Neural cell (in vitro differentiated cells): ENCODE results near the gene RHOBTB1.

Source experiments
- CTCF ChIP-seq: fragments of 450-650 bp; IDR thresholded peaks from 2 replicates; pipeline ENCODE4 v1.5.1; 2014; ENCODE audit warnings: antibody characterized with exemption, mild to moderate bottlenecking, moderate library complexity; ENCODE audit not compliant: poor library complexity, severe bottlenecking
- EP300 ChIP-seq: fragments of 450-650 bp; conservative IDR thresholded peaks from 2 replicates; pipeline ENCODE4 v1.6.1; 2014; ENCODE audit warnings: antibody characterized with exemption, mild to moderate bottlenecking, moderate library complexity; ENCODE audit not compliant: poor library complexity, severe bottlenecking
- POLR2AphosphoS5 ChIP-seq: IDR thresholded peaks from 2 replicates; pipeline ENCODE4 v1.6.1; 2012
- RAD21 ChIP-seq: fragments of 450-650 bp; conservative IDR thresholded peaks from 2 replicates; pipeline ENCODE4 v1.6.1; 2014; ENCODE audit warnings: antibody characterized with exemption, mild to moderate bottlenecking, moderate library complexity
- SMC3 ChIP-seq: fragments of 450-650 bp; conservative IDR thresholded peaks from 2 replicates; pipeline ENCODE4 v1.6.1; 2014; ENCODE audit warnings: antibody characterized with exemption, mild to moderate bottlenecking, moderate library complexity; ENCODE audit not compliant: poor library complexity
- TAF1 ChIP-seq: IDR thresholded peaks from 2 replicates; pipeline ENCODE4 v1.6.1; 2012; ENCODE audit warnings: low read depth

GRCh38 chr10:60896033-60896432 is 48.0 kb downstream of the RHOBTB1 start:
- no peak for TF ChIP-seq CTCF
- no peak for TF ChIP-seq RAD21
- no peak for TF ChIP-seq EP300
- no peak for TF ChIP-seq POLR2AphosphoS5
- TF ChIP-seq TAF1 = no peak
- no peak for TF ChIP-seq SMC3
